K562 (cell line): ENCODE results near the gene KCND1. TPM values are rescaled to one million over a fixed set of nuclear protein-coding genes. Genes with fewer than 3 reads are reported as not detected.

Experiments used
- ATF6 ChIP-seq: sonication (generic); formaldehyde crosslinking; IDR thresholded peaks from 2 replicates; pipeline ENCODE4 v1.4.0; 2020; ENCODE audit warnings: mild to moderate bottlenecking, missing genetic modification reagents
- ATF7 ChIP-seq: fragments of 450-650 bp; IDR thresholded peaks from 2 replicates; pipeline ENCODE4 v1.7.1; 2014; ENCODE audit warnings: mild to moderate bottlenecking, moderate library complexity
- CTBP1 ChIP-seq: fragments of 450-650 bp; IDR thresholded peaks from 2 replicates; pipeline ENCODE4 v1.6.1; 2016; ENCODE audit warnings: borderline replicate concordance
- EGR1 ChIP-seq: fragments of 450-650 bp; conservative IDR thresholded peaks from 2 replicates; pipeline ENCODE4 v1.6.1; 2017; ENCODE audit warnings: mild to moderate bottlenecking
- GABPB2 ChIP-seq: fragments of 250-450 bp; sonication (Bioruptor Pico); conservative IDR thresholded peaks from 2 replicates; pipeline ENCODE4 v1.5.1; 2021; ENCODE audit warnings: mild to moderate bottlenecking
- ILK ChIP-seq: fragments of 450-650 bp; IDR thresholded peaks from 2 replicates; pipeline ENCODE4 v1.6.1; 2016; ENCODE audit warnings: missing genetic modification characterization, low read depth, mild to moderate bottlenecking, missing compliant biosample characterization, moderate library complexity, borderline replicate concordance
- MAFG ChIP-seq: fragments of 450-650 bp; conservative IDR thresholded peaks from 2 replicates; pipeline ENCODE4 v1.6.1; 2016; ENCODE audit warnings: missing genetic modification characterization, missing compliant biosample characterization
- MCM7 ChIP-seq, 2 experiments: fragments of 450-650 bp; IDR thresholded peaks; 2 replicates each; pipeline ENCODE4 v1.6.1; 2016 to 2018
- MXD1 ChIP-seq: fragments of 250-450 bp; sonication (Bioruptor Pico); IDR thresholded peaks from 2 replicates; pipeline ENCODE4 v1.8.0; 2021; ENCODE audit warnings: borderline replicate concordance, mild to moderate bottlenecking, moderate library complexity; ENCODE audit not compliant: poor library complexity, severe bottlenecking
- MYNN ChIP-seq, 2 experiments: sonication (generic); formaldehyde crosslinking in 1 of 2; IDR thresholded peaks; 2 replicates each; pipeline versions ENCODE4 v1.5.0 to v1.6.1; 2016 to 2020; ENCODE audit warnings: antibody characterized with exemption in 1 of 2, missing genetic modification reagents in 1 of 2
- NCOA6 ChIP-seq: fragments of 450-650 bp; IDR thresholded peaks from 2 replicates; pipeline ENCODE4 v1.6.1; 2017; ENCODE audit warnings: mild to moderate bottlenecking
- NFATC3 ChIP-seq: fragments of 450-650 bp; IDR thresholded peaks from 2 replicates; pipeline ENCODE4 v1.6.1; 2017; ENCODE audit warnings: mild to moderate bottlenecking
- POU5F1 ChIP-seq: fragments of 150-350 bp; IDR thresholded peaks from 2 replicates; pipeline ENCODE4 v1.6.1; 2014; ENCODE audit warnings: borderline replicate concordance, low read length, low read depth, mild to moderate bottlenecking; ENCODE audit not compliant: partially characterized antibody
- PRPF4 ChIP-seq: fragments of 200-400 bp; formaldehyde crosslinking; IDR thresholded peaks from one replicate; pipeline ENCODE4 v1.6.1; 2017; ENCODE audit warnings: low read length, low read depth, mild to moderate bottlenecking; ENCODE audit not compliant: insufficient read depth, poor library complexity, severe bottlenecking
- RBM22 ChIP-seq: fragments of 200-400 bp; formaldehyde crosslinking; IDR thresholded peaks from 2 replicates; pipeline ENCODE4 v1.6.1; 2018; ENCODE audit warnings: low read length, low read depth; ENCODE audit not compliant: poor library complexity, severe bottlenecking
- RCOR1 ChIP-seq, 2 experiments: IDR thresholded peaks; 2 replicates each; pipeline ENCODE4 v1.6.1; 2012; ENCODE audit warnings: low read depth in 2 of 2, low read length in 2 of 2, borderline replicate concordance in 1 of 2, improper control_type of control experiment in 1 of 2
- RNF2 ChIP-seq: sonication (generic); IDR thresholded peaks from 2 replicates; pipeline ENCODE4 v1.6.1; 2016
- SMAD1 ChIP-seq: fragments of 150-350 bp; IDR thresholded peaks from 2 replicates; pipeline ENCODE4 v1.6.1; 2014; ENCODE audit warnings: low read length, low read depth; ENCODE audit not compliant: partially characterized antibody
- SMARCE1 ChIP-seq: fragments of 450-650 bp; IDR thresholded peaks from 2 replicates; pipeline ENCODE4 v1.7.1; 2016; ENCODE audit warnings: mild to moderate bottlenecking
- SREBF2 ChIP-seq: sonication (generic); formaldehyde crosslinking; IDR thresholded peaks from 2 replicates; pipeline ENCODE4 v1.4.0; 2020; ENCODE audit warnings: mild to moderate bottlenecking, missing genetic modification reagents
- SUPT5H ChIP-seq: fragments of 450-650 bp; IDR thresholded peaks from 2 replicates; pipeline ENCODE4 v1.6.1; 2016
- ZBED1 ChIP-seq: IDR thresholded peaks from 2 replicates; pipeline ENCODE4 v1.6.1; 2014
- ZBTB8A ChIP-seq: fragments of 450-650 bp; IDR thresholded peaks from 2 replicates; pipeline ENCODE4 v1.6.1; 2018; ENCODE audit warnings: mild to moderate bottlenecking, moderate library complexity; ENCODE audit not compliant: partially characterized antibody
- ZNF12 ChIP-seq: sonication (generic); formaldehyde crosslinking; IDR thresholded peaks from 2 replicates; pipeline ENCODE4 v1.4.0; 2020; ENCODE audit warnings: mild to moderate bottlenecking, missing genetic modification reagents
- ZNF197 ChIP-seq: fragments of 200-800 bp; sonication (Bioruptor generic); IDR thresholded peaks from 2 replicates; pipeline ENCODE4 v1.6.1; 2016; ENCODE audit warnings: low read depth, missing genetic modification characterization, missing compliant biosample characterization
- ZNF384 ChIP-seq: IDR thresholded peaks from 2 replicates; pipeline ENCODE4 v1.6.1; 2012; ENCODE audit warnings: low read depth, low read length, improper control_type of control experiment
- ZNF655 ChIP-seq: fragments of 250-450 bp; sonication (Bioruptor Pico); IDR thresholded peaks from 2 replicates; pipeline ENCODE4 v1.5.0; 2021
- polyA plus RNA-seq, 8 experiments: library from polyadenylated mRNA; depleted of rRNA in 4 of 8; stranded (reverse) in 5 of 8; unstranded in 3 of 8; fragments of >200 nt; fragmentation: Nextera tagmentation in 2 of 8; fragmentation: Illumina TruSeq in 1 of 8; extraction: Ambion mirVana in 2 of 8; extraction: Trizol in 1 of 8; gene quantifications; 2 replicates each; pipeline versions ENCODE4 v1.2.1 to v1.2.3, GENCODE V29; 2011 to 2014; ENCODE audit warnings: inconsistent platforms in 1 of 8, missing spikeins in 1 of 8
- total RNA-seq, 7 experiments: library from RNA; depleted of rRNA in 6 of 7; stranded (reverse); fragments of >200 nt in 6 of 7; fragmentation: Illumina TruSeq in 2 of 7; extraction: Trizol in 2 of 7; gene quantifications; 2 replicates each; pipeline versions ENCODE4 v1.2.1 to v1.2.3, GENCODE V29; 2011 to 2021; ENCODE audit warnings: low replicate concordance in 1 of 7

KCND1 gene
- total and polyA plus RNA-seq, 9 of the 15 experiments (the other 6 are each of a cell fraction or from before 2014, with no cell fraction given), result 0.06 to 0.83 (median 0.39) TPM; not detected in 1

GRCh38 chrX:48911412-48912182, 60.0 kb downstream of the KCND1 start, which contains the start of gene SLC35A2 (continued):
- no peak for TF ChIP-seq ATF6 (CRISPR knock-in tag)
- no peak for TF ChIP-seq SMARCE1
- no peak for TF ChIP-seq ZBTB8A
- TF ChIP-seq EGR1, result no peak
- no peak for TF ChIP-seq PRPF4
- TF ChIP-seq RNF2, result no peak
- peak; percentile 85 for TF ChIP-seq SUPT5H
- peak; percentile 77 for TF ChIP-seq GABPB2 (CRISPR knock-in tag)
- TF ChIP-seq RCOR1 (IDR thresholded peaks at IDR 0.05; ENCODE audit: borderline replicate concordance in 1 of 2, low read depth in 2 of 2, low read length in 2 of 2), result no peak; a peak in 2 of 4 replicates
- 0 out of 2 replicates have a peak, but pooled peaks have one; percentile 66 for TF ChIP-seq ZNF12 (CRISPR knock-in tag)
- TF ChIP-seq ZNF197 (CRISPR knock-in tag), result no peak
- 0 out of 2 replicates have a peak, but pooled peaks have one; percentile 80 for TF ChIP-seq ZNF655 (CRISPR knock-in tag)
- no peak for TF ChIP-seq SMAD1
- TF ChIP-seq ILK (tag), result no peak
- TF ChIP-seq MAFG (tag), result no peak
- TF ChIP-seq MCM7 (IDR thresholded peaks at IDR 0.05), result no peak
- peak; percentile 99 for TF ChIP-seq RBM22
- no peak for TF ChIP-seq MXD1 (CRISPR knock-in tag)
- TF ChIP-seq MYNN (IDR thresholded peaks at IDR 0.05), result no peak; the same call in 1 of the 2 replicates
- TF ChIP-seq MYNN (CRISPR knock-in tag; IDR thresholded peaks at IDR 0.05), result no peak
- TF ChIP-seq NFATC3, result no peak
- TF ChIP-seq POU5F1, result no peak
- TF ChIP-seq CTBP1, result peak; percentile 72
- no peak for TF ChIP-seq NCOA6
- no peak; the same call in 1 of the 2 replicates for TF ChIP-seq ATF7
- peak; percentile 74; the same call in 1 of the 2 replicates for TF ChIP-seq ZBED1
- TF ChIP-seq ZNF384, result 0 out of 2 replicates have a peak, but pooled peaks have one; percentile 3
- peak; percentile 82; the same call in 1 of the 2 replicates for TF ChIP-seq SREBF2 (CRISPR knock-in tag)
